Osteocyte (in vitro differentiated cells): ENCODE measurements around the gene CREB5. TPM values are rescaled to one million over a fixed set of nuclear protein-coding genes. Genes with fewer than 3 reads are reported as not detected.

ENCODE experiments used
- DNase-seq: peaks from one replicate; pipeline ENCODE4 v3.0.0; 2021; ENCODE audit warnings: mixed read lengths; ENCODE audit not compliant: unreplicated experiment; ENCODE audit errors: extremely low spot score
- H3K27ac Mint-ChIP-seq: one replicate; pipeline ENCODE4 v1.8.0; 2021; ENCODE audit warnings: mild to moderate bottlenecking, mixed read lengths; ENCODE audit not compliant: unreplicated experiment
- H3K27me3 Mint-ChIP-seq: one replicate; pipeline ENCODE4 v1.8.0; 2021; ENCODE audit warnings: mixed read lengths; ENCODE audit not compliant: unreplicated experiment
- H3K36me3 Mint-ChIP-seq: one replicate; pipeline ENCODE4 v1.8.0; 2021; ENCODE audit warnings: mixed read lengths; ENCODE audit not compliant: unreplicated experiment
- H3K4me1 Mint-ChIP-seq: one replicate; pipeline ENCODE4 v1.8.0; 2021; ENCODE audit warnings: mixed read lengths; ENCODE audit not compliant: unreplicated experiment
- H3K4me3 Mint-ChIP-seq: one replicate; pipeline ENCODE4 v1.8.0; 2021; ENCODE audit warnings: mild to moderate bottlenecking, moderate library complexity, mixed read lengths; ENCODE audit not compliant: unreplicated experiment
- H3K9me3 Mint-ChIP-seq: one replicate; pipeline ENCODE4 v1.8.0; 2021; ENCODE audit warnings: mixed read lengths; ENCODE audit not compliant: unreplicated experiment
- CTCF ChIP-seq: fragments of 200-600 bp; sonication (generic); IDR thresholded peaks from 2 replicates; pipeline ENCODE4 v1.5.0; 2021; ENCODE audit warnings: antibody characterized with exemption, mild to moderate bottlenecking, moderate library complexity
- total RNA-seq: library from RNA; stranded (reverse); gene quantifications from 2 replicates; pipeline ENCODE4 v1.2.1, GENCODE V29; 2021

The CREB5 gene
- total RNA-seq, 1 donor from 2014 or later: 7.5 TPM

GRCh38 chr7:28613262-28613661 lies 200.9 kb downstream of the CREB5 start:
- Mint-ChIP-seq H3K4me3 (no peak overlapping the region), H3K27ac (no peak overlapping the region), H3K36me3 (no peaks in the 10 kb centered on the region), H3K27me3 (no peaks in the 10 kb centered on the region), H3K9me3 (no peaks in the 10 kb centered on the region), H3K4me1 (peaks cover 3% of the 10 kb centered on the region)
- no peak for DNase-seq
- no peak for TF ChIP-seq CTCF

- Mint-ChIP-seq H3K36me3 (no peaks in the 10 kb centered on the region), H3K27me3 (no peaks in the 10 kb centered on the region), H3K4me3 (no peak overlapping the region), H3K9me3 (no peaks in the 10 kb centered on the region), H3K27ac (no peak overlapping the region), H3K4me1 (no peaks in the 10 kb centered on the region)
- DNase-seq: no peak
- TF ChIP-seq CTCF: peak; percentile 28
Observed at GRCh38 chr7:28615091-28615490, 202.8 kb downstream of the CREB5 start.

DNA sequence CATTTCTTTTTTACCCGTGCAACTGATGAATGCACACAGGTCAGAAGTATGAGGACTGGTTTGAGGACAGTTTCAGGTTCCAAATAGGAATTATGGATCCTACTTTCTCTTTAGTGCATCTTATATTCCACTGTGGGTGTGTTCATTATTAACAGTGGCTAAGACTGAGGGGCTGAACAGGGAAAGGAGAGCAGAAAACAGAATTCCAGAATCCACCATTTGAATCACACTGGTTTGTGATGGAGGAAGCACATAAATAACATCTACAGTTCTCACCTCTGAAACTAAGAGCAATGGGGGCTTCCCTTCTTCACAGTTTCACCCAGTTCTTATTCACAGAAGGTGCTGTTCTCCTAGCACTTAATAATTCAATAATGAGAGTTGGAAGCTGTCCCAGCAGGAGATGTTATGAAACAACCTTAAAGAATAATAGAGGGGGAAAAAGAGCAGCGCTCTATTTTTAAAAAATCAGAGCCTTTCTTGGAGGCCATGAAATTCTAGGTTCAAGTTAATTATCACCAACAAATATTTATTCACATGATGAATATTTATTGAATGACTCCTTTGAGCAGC lies 205.1 kb downstream of the CREB5 start:
- TF ChIP-seq CTCF: no peak
- Mint-ChIP-seq H3K36me3 (no peaks in the 10 kb centered on the region), H3K27me3 (no peaks in the 10 kb centered on the region), H3K4me3 (no peak overlapping the region), H3K4me1 (peaks cover 2% of the 10 kb centered on the region), H3K27ac (no peak overlapping the region), H3K9me3 (no peaks in the 10 kb centered on the region)
- no peak for DNase-seq

DNA sequence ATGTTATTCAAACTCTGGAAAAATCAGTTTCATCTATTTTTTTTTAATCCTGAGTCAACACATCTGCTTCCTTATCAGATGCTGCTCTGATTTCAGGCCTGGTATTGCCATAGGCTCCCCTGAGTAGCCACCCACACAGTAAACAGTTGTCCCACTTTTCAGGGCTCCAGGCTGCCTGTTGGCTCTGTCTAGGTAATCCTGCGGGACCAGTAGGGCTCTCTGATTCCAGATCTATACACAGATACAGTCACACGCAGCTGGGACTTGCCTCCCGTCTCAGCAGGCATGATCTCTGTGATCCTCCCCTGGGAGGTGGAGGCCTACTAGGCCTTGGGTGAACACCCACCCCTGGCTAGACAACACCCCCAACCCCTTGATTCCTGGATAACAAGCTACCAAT lies 206.1 kb downstream of the CREB5 start:
- Mint-ChIP-seq H3K27ac (no peak overlapping the region), H3K4me3 (no peak overlapping the region), H3K36me3 (no peaks in the 10 kb centered on the region), H3K27me3 (no peaks in the 10 kb centered on the region), H3K4me1 (peaks cover 7% of the 10 kb centered on the region), H3K9me3 (no peaks in the 10 kb centered on the region)
- TF ChIP-seq CTCF: no peak
- no peak for DNase-seq

DNA sequence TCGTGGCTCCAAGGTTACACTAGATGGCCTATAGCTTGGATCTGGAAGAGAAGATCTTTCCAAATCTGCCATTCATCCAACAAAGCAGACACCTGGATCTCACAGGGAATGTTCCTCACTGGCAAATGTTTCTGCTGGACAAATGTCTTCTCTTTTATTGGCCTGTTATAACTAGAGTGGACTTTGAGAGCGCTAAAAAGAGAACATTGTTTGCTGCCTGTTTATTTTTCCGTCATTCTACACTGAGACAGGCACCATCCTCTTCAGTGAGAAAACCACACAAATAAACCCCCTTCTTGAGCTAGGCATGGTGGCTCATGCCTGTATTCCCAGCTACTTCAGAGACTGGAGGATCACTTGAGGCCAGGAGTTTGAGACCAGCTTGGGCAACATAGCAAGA lies 206.9 kb downstream of the CREB5 start:
- no peak for TF ChIP-seq CTCF
- H3K4me3 Mint-ChIP-seq: no peak overlapping the region
- no peaks in the 10 kb centered on the region for H3K27me3 Mint-ChIP-seq
- DNase-seq: no peak
- H3K4me1 Mint-ChIP-seq: peaks cover 15% of the 10 kb centered on the region
- H3K36me3 Mint-ChIP-seq: no peaks in the 10 kb centered on the region
- H3K27ac Mint-ChIP-seq: no peak overlapping the region
- H3K9me3 Mint-ChIP-seq: no peaks in the 10 kb centered on the region
